NCI-H69 (cell line): ENCODE measurements around the gene MAPK13.

ENCODE experiments used
- DNase-seq: peaks from one replicate; lab custom pipeline; 2025; lab: John Stamatoyannopoulos, UW

The MAPK13 gene

DNA sequence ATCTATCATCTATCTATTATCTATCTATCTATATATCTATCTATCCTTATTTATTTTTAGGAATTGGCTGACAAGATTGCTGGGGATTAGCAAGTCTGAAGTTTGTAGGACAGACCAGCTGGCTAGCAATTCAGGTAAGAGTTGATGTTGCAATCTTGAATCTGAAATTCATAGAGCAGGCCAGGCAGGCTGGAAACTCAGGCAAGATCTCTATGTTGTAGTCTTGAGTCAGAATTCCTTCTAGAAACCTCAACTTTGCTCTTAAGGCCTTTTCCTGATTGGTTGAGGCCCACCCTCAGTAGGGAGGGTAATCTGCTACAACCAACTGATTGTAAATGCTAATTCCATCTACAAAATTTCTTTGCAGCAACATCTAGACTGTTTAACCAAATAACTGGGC is 19.2 kb downstream of the MAPK13 start:
- no peak for DNase-seq

DNA sequence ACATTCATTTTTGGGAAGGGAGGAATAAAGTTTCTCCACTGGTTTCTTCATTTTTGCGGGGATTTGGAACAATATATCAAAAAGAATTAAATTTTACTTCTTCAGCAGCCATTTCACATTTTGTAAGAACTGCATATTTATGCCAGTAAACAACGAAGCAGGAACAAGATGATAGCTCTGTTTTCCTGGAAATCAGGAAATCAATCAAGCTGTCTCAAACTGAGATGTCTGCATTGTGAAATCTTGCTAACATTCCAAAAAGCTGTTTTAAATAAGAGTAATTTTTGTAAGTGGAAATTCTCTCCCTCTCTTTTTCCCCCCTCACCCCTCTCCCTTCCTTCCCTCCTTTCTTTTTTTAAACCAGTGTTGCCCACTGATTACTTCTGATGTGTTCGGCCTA is 20.0 kb downstream of the MAPK13 start:
- DNase-seq = no peak

- no peak for DNase-seq
Observed at GRCh38 chr6:36154286-36154685, 24.0 kb downstream of the MAPK13 start.

DNA sequence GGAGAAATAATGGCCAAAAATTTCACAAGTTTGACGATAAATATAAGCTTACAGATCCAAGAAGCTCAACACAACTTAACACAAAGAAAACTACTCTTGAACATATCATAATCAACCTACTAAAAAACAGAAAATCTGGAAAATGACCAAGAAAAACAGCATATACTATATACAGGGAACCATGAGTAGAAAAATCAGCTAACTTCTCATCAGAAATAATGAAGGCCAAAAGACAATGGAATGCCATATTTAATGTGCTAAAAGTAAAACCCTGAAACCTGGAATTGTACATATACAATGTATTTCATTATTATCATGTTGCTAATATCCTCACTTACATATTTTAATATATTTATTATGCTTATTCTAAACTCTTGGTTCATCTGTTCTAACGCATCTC is 25.3 kb downstream of the MAPK13 start:
- no peak for DNase-seq

- DNase-seq = no peak
Observed at GRCh38 chr6:36160147-36160760, 29.9 kb downstream of the MAPK13 start.

DNA sequence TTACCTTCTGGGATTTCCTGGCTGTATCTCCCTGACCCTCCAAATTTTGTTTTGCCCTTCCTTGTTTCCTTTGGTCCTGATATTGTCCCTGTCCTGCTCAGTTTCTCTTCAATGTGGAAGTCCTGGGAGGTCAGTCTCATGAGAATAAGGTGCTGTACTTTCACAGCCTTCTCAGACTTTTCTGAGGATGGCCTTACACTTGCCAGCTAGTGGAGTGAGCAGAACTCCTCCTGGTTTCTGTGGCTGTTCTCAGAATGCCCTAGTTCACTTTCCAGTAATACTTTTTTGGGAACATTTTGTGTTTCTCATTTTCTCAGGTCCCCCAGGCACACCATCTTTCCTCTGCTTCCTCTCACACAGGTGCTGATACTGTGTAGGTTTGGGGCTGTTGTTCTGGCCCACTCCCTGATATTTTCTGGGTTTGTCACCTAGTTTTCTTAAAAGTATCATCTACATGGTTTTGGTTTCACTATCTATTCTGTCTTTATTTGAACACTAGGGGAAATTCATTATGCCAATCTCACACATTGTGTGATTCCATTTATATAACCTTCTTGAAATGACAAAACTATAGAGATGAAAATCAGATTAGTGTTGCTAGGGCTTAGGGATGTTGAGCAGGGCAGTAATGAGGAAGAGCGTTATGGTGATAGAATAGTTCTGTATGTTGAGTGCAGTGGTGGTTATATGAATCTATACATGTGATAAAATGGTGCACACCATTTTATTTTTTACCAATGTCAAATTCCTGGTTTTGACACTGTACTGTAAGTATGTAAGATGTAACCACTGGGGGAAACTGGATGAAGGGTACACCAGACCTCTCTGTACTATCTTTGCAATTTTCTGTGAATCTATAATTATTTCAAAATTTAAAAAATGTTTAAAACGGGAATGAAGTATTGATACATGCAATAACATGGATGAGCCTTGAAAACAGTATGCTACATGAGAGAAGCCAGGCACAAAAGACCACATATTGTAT is 39.0 kb downstream of the MAPK13 start:
- DNase-seq = no peak

- no peak for DNase-seq
Observed at GRCh38 chr6:36170704-36171103, 40.4 kb downstream of the MAPK13 start.

DNA sequence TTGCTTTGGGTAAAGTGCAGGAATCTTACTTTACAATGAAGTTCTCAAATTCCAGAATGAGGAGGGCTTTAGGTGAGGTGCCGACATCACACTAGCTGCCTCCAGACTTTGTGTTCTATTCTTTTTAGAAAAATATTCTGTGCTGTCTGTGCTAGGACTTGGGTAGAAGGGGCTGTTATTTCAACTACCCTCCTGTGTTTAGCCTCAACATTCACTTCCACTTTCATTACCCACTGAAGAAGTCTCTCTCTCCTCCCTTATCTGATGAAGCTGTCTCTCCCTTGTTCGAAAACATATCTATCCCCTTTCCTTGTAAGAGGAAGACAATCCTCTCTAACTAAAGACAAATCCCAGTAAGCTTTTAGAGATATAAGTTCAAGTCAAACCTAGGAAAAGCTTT is 41.3 kb downstream of the MAPK13 start:
- no peak for DNase-seq

GRCh38 chr6:36177166-36177565 is 46.9 kb downstream of the MAPK13 start:
- DNase-seq = peak; percentile 30

DNA sequence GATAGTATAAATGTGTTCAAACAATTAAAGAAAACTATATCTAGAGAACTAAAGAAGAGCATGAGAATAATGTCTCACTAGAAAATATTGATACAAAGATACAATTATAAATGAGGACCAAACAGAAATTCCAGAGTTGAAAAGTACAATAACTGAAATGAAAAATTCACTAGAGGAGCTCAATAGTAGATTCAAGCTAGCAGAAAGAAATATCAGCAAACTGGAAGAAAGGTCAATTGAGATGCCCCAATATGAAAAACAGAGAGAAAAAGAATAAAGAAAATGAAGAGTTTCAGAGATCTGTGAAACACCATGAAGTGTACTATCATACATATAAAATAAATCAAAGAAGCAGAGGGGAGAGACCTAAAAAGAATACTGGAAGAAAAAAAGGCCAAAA is 48.2 kb downstream of the MAPK13 start:
- no peak for DNase-seq

DNA sequence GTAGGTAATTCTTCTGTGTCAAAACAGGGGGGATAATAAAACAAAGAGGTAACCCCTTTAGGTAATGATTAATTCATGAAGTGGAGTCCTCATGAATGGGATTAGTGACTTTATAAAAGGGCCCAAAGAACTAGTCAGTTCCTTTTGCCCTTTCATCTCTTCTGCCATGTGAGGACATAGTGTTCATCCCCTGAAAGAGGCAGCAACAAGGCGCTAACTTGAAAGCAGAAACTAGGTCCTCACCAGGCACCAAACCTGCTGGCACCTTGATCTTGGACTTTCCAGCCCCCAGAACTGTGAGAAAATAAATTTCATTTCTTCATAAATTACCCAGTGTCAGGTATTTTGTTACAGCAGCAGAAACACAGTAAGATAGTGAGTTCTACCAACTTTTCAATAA is 49.8 kb downstream of the MAPK13 start:
- no peak for DNase-seq

GRCh38 chr6:36184311-36184710 is 54.0 kb downstream of the MAPK13 start:
- no peak for DNase-seq

DNA sequence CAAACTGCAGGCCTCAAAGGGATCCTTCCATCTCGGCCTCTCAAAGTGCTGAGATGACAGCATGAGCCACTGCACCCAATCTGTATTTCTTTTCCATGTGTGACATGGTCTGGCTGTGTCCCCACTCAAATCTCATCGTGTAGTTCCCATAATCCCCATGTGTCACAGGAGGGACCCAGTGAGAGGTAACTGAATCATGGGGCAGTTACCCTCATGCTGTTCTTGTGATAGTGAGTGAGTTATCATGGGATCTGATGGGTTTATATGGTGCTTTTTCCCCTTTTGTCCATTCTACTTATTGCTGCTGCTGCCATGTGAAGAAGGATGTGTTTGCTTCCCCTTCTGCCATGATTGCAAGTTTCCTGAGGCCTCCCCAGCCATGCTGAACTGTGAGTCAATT is 55.9 kb downstream of the MAPK13 start:
- no peak for DNase-seq

DNA sequence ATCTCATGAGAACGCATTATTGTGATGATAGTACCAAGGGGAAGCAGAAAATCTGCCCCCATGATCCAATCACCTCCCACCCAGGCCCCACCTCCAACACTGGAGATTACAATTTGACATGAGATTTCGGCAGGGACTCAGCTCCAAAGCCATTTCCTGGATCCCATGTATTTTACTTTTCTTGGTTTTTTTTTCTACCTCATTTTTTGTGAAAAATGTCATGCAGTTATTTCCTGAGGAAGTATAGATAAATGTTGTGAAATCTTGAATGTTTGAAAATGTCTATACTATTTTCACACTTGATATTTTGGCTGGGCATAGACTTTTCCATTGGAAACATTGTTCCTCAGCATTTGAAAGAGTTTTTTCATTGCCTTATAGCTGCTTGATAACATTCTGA is 57.1 kb downstream of the MAPK13 start:
- no peak for DNase-seq
